ENCODE data around the gene DUS3L. TPM values are rescaled to one million over a fixed set of nuclear protein-coding genes. Genes with fewer than 3 reads are reported as not detected.

The DUS3L gene
- total and polyA plus RNA-seq, 7 experiments from 2014 or later: 33.1 to 179 (median 77.7) TPM

DNA sequence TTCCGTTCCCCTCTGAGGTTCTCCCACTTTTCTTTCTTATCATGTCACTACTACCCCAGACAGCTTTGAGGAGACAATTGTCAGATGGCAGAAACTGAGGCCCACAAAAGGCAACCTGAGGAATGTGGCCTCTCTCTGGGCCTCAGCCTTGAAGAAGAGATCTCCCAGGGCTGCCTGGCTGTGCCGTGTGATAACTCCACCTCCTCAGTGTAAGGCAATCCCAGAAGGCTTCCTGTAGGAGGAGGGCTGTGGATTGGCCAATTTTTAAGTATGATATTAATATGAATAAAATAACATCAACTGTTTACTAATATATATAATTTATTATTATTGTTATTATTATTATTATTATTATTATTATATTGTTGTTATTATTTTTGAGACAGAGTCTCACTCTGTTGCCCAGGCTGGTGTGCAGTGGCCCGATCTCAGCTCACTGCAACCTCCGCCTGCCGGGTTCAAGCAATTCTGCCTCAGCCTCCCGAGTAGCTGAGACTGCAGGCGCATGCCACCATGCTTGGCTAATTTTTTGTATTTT, 4.5 kb upstream of the DUS3L start:
- peaks cover 0 to 2% of the 10 kb centered on the region in 2 donors for H3K27me3 ChIP-seq (ENCODE audit: control insufficient read depth in 2 of 2, insufficient read depth in 2 of 2, low read length in 2 of 2)
- no peak for ATAC-seq
- Mint-ChIP-seq H3K9me3 (peaks cover 0 to 7% (median 0%) of the 10 kb centered on the region in 11 donors), H3K4me1 (peaks cover 1 to 13% (median 7%) of the 10 kb centered on the region in 7 donors), H3K27ac (no peak overlapping the region), H3K36me3 (peaks cover under 1 to 3% (median 1%) of the 10 kb centered on the region in 5 donors), H3K27me3 (peaks cover 4 to 11% (median 10%) of the 10 kb centered on the region in 5 donors), H3K4me3 (no peak overlapping the region)
- CTCF ChIA-PET: interaction anchor here (1.7 kb wide), 1 partner anchor 8 kb away, joined by 4 read pairs; no protein-coding TSS in a partner anchor
- DNase-seq: no peak
- peaks cover 0 to 4% (median 0%) of the 10 kb centered on the region in 3 experiments for H3K36me3 ChIP-seq (ENCODE audit: control insufficient read depth in 2 of 3, insufficient read depth in 3 of 3, low read length in 3 of 3)
- intact Hi-C loops (cut with micrococcal nuclease): no loop called here
- no peaks in the 10 kb centered on the region for H3K9me3 ChIP-seq (ENCODE audit: control insufficient read depth in 2 of 3, low read length in 3 of 3)
- POLR2A ChIA-PET: interaction anchor here (1.2 kb wide), 1 partner anchor 75 kb away, joined by 3 read pairs; the partner anchor contains the start of gene CATSPERD
- H3K4me3 ChIP-seq (ENCODE audit: low read length): no peak overlapping the region
- H3K4me1 ChIP-seq (ENCODE audit: control insufficient read depth in 2 of 2, insufficient read depth in 2 of 2, low read length in 2 of 2): peaks cover 0 to 6% of the 10 kb centered on the region in 2 donors
- no peak overlapping the region for H3K27ac ChIP-seq (ENCODE audit: low read depth, low read length)

DNA sequence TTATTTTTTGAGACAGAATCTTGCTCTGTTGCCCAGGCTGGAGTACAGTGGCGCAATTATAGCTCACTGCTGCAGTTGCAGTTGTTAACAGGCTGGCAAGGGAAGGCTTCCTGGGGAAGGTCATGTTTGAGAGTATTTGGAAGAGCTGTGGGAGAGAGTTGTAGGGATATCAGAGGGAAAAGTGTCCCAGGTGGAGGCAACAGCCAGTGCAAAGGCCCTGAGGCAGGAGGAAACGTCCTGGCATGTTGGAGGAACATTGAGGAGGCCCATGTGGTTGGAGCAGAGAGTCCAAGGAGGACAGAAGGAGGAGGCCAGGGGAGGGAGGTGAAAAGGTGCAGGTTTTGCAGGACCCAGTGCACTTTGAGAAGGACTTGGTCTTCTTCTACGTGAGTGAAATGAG, 2.2 kb upstream of the DUS3L start:
- no peaks in the 10 kb centered on the region for H3K27me3 ChIP-seq (ENCODE audit: control insufficient read depth in 2 of 2, insufficient read depth in 2 of 2, low read length in 2 of 2)
- H3K4me3 ChIP-seq (ENCODE audit: low read length): no peak overlapping the region
- peaks cover 4 to 21% (median 19%) of the 10 kb centered on the region in 3 experiments for H3K36me3 ChIP-seq (ENCODE audit: control insufficient read depth in 2 of 3, insufficient read depth in 3 of 3, low read length in 3 of 3)
- CTCF ChIA-PET: interaction anchor here (0.7 kb wide), 1 partner anchor 552 kb away, joined by 3 read pairs; no protein-coding TSS in a partner anchor
- POLR2A ChIA-PET: interaction anchor here (1.4 kb wide), 1 partner anchor 12 kb away, joined by 3 read pairs; no protein-coding TSS in a partner anchor
- DNase-seq (no peak), ATAC-seq (no peak)
- H3K27ac Mint-ChIP-seq: peak overlapping the region in 5 of 9 donors; percentile 14 to 81 (median 33)
- peaks cover 8 to 12% of the 10 kb centered on the region in 2 donors for H3K4me1 ChIP-seq (ENCODE audit: control insufficient read depth in 2 of 2, insufficient read depth in 2 of 2, low read length in 2 of 2)
- H3K36me3 Mint-ChIP-seq: peaks cover 5 to 11% (median 8%) of the 10 kb centered on the region in 5 donors
- no peaks in the 10 kb centered on the region for H3K9me3 ChIP-seq (ENCODE audit: control insufficient read depth in 2 of 3, low read length in 3 of 3)
- peaks cover 6 to 21% (median 15%) of the 10 kb centered on the region in 7 donors for H3K4me1 Mint-ChIP-seq
- intact Hi-C loops (cut with micrococcal nuclease): loop anchor here in 1 of 2 donors (5.0 kb wide), 1 partner anchor 184 kb away; the partner anchor contains the start of gene RANBP3
- H3K4me3 Mint-ChIP-seq: no peak overlapping the region
- H3K27me3 Mint-ChIP-seq: no peaks in the 10 kb centered on the region
- H3K9me3 Mint-ChIP-seq: peaks cover 0 to 9% (median 0%) of the 10 kb centered on the region in 11 donors
- no peak overlapping the region for H3K27ac ChIP-seq (ENCODE audit: low read depth, low read length)

- ChIA-PET POLR2A (interaction anchor here (0.7 to 2.9 kb wide), 3 partner anchors 12 to 633 kb away, joined by 5 to 26 read pairs (median 14); no protein-coding TSS in a partner anchor), CTCF (no interaction called here)
- H3K4me1 ChIP-seq (ENCODE audit: control insufficient read depth in 2 of 2, insufficient read depth in 2 of 2, low read length in 2 of 2): peaks cover 8 to 12% of the 10 kb centered on the region in 2 donors
- Mint-ChIP-seq H3K27ac (peak overlapping the region in 5 of 9 donors; percentile 5 to 84 (median 15)), H3K9me3 (peaks cover 0 to 9% (median 0%) of the 10 kb centered on the region in 11 donors), H3K4me3 (peak overlapping the region in 1 of 10 donors; percentile 27), H3K36me3 (peaks cover 5 to 13% (median 9%) of the 10 kb centered on the region in 5 donors), H3K4me1 (peaks cover 6 to 22% (median 15%) of the 10 kb centered on the region in 7 donors), H3K27me3 (no peaks in the 10 kb centered on the region)
- no peak for ATAC-seq
- no peak for DNase-seq
- intact Hi-C loops (cut with micrococcal nuclease): loop anchor here in 1 of 2 donors (5.0 kb wide), 1 partner anchor 185 kb away; the partner anchor contains the start of gene RANBP3
- no peaks in the 10 kb centered on the region for H3K9me3 ChIP-seq (ENCODE audit: control insufficient read depth in 2 of 3, low read length in 3 of 3)
- H3K27me3 ChIP-seq (ENCODE audit: control insufficient read depth in 2 of 2, insufficient read depth in 2 of 2, low read length in 2 of 2): no peaks in the 10 kb centered on the region
- H3K36me3 ChIP-seq (ENCODE audit: control insufficient read depth in 2 of 3, insufficient read depth in 3 of 3, low read length in 3 of 3): peaks cover 4 to 31% (median 23%) of the 10 kb centered on the region in 3 experiments
- H3K4me3 ChIP-seq (ENCODE audit: low read length): no peak overlapping the region
- no peak overlapping the region for H3K27ac ChIP-seq (ENCODE audit: low read depth, low read length)
These were observed 1.3 kb upstream of the DUS3L start for GRCh38 chr19:5792224-5792623.

GRCh38 chr19:5789886-5790558, 941 bp downstream of the DUS3L start:
- Histone ChIP-seq H3K4me1 (ENCODE audit: control insufficient read depth in 2 of 2, insufficient read depth in 2 of 2, low read length in 2 of 2) (peaks cover 8 to 12% of the 10 kb centered on the region in 2 donors), H3K9me3 (ENCODE audit: control insufficient read depth in 2 of 3, low read length in 3 of 3) (no peaks in the 10 kb centered on the region), H3K27me3 (ENCODE audit: control insufficient read depth in 2 of 2, insufficient read depth in 2 of 2, low read length in 2 of 2) (no peaks in the 10 kb centered on the region), H3K4me3 (ENCODE audit: low read length) (peak overlapping the region; percentile 95), H3K27ac (ENCODE audit: low read depth, low read length) (peak overlapping the region; percentile 91), H3K36me3 (ENCODE audit: control insufficient read depth in 2 of 3, insufficient read depth in 3 of 3, low read length in 3 of 3) (peaks cover 4 to 53% (median 33%) of the 10 kb centered on the region in 3 experiments)
- DNase-seq (no peak), ATAC-seq (no peak)
- Mint-ChIP-seq H3K9me3 (peaks cover 0 to 9% (median 0%) of the 10 kb centered on the region in 11 donors), H3K27me3 (no peaks in the 10 kb centered on the region), H3K36me3 (peaks cover 5 to 22% (median 13%) of the 10 kb centered on the region in 5 donors), H3K4me1 (peaks cover 6 to 22% (median 15%) of the 10 kb centered on the region in 7 donors), H3K4me3 (peak overlapping the region; percentile 94 to 100 (median 100)), H3K27ac (peak overlapping the region; percentile 99 to 100 (median 100))
- CTCF ChIA-PET: interaction anchor here (0.5 to 1.4 kb wide), 2 partner anchors 69 to 1596 kb away, joined by 3 read pairs; no protein-coding TSS in a partner anchor
- POLR2A ChIA-PET: interaction anchor here (1.0 to 2.9 kb wide), 8 partner anchors 11 to 188 kb away, joined by 3 to 26 read pairs (median 6); partner anchors contain the start of genes CATSPERD, LONP1, NDUFA11 and RANBP3
- intact Hi-C loops (cut with micrococcal nuclease): loop anchor here (1.0 to 5.0 kb wide), 11 partner anchors 15 to 999 kb away; partner anchors contain the start of genes MICOS13 (in 2 of the 2), RANBP3 (in 2 of the 2), RPL36 (in 2 of the 2) and VMAC (in 2 of the 2)

GRCh38 chr19:5789351-5789761, 1.6 kb downstream of the DUS3L start:
- peaks cover 8 to 12% of the 10 kb centered on the region in 2 donors for H3K4me1 ChIP-seq (ENCODE audit: control insufficient read depth in 2 of 2, insufficient read depth in 2 of 2, low read length in 2 of 2)
- no peak overlapping the region for H3K4me3 ChIP-seq (ENCODE audit: low read length)
- POLR2A ChIA-PET: interaction anchor here (0.6 to 2.9 kb wide), 5 partner anchors 14 to 115 kb away, joined by 3 to 26 read pairs (median 11); partner anchors contain the start of genes CATSPERD, LONP1 and NDUFA11
- no peaks in the 10 kb centered on the region for H3K9me3 ChIP-seq (ENCODE audit: control insufficient read depth in 2 of 3, low read length in 3 of 3)
- H3K36me3 Mint-ChIP-seq: peaks cover 5 to 22% (median 13%) of the 10 kb centered on the region in 5 donors
- intact Hi-C loops (cut with micrococcal nuclease): no loop called here
- no peaks in the 10 kb centered on the region for H3K27me3 ChIP-seq (ENCODE audit: control insufficient read depth in 2 of 2, insufficient read depth in 2 of 2, low read length in 2 of 2)
- H3K9me3 Mint-ChIP-seq: peaks cover 0 to 9% (median 0%) of the 10 kb centered on the region in 11 donors
- no peak for DNase-seq
- peak overlapping the region in 5 of 10 donors; percentile 25 to 98 (median 94) for H3K4me3 Mint-ChIP-seq
- no peak overlapping the region for H3K27ac Mint-ChIP-seq
- H3K4me1 Mint-ChIP-seq: peaks cover 6 to 22% (median 15%) of the 10 kb centered on the region in 7 donors
- CTCF ChIA-PET: interaction anchor here (1.4 kb wide), 1 partner anchor 68 kb away, joined by 3 read pairs; no protein-coding TSS in a partner anchor
- no peak for ATAC-seq
- H3K27me3 Mint-ChIP-seq: no peaks in the 10 kb centered on the region
- peaks cover 4 to 59% (median 33%) of the 10 kb centered on the region in 3 experiments for H3K36me3 ChIP-seq (ENCODE audit: control insufficient read depth in 2 of 3, insufficient read depth in 3 of 3, low read length in 3 of 3)
- no peak overlapping the region for H3K27ac ChIP-seq (ENCODE audit: low read depth, low read length)

GRCh38 chr19:5788422-5788821, 2.5 kb downstream of the DUS3L start:
- Mint-ChIP-seq H3K9me3 (peaks cover 0 to 9% (median 0%) of the 10 kb centered on the region in 11 donors), H3K4me1 (peaks cover 6 to 22% (median 14%) of the 10 kb centered on the region in 7 donors), H3K27me3 (no peaks in the 10 kb centered on the region), H3K36me3 (peaks cover 5 to 22% (median 13%) of the 10 kb centered on the region in 5 donors), H3K4me3 (peak overlapping the region in 3 of 10 donors; percentile 37 to 63 (median 48)), H3K27ac (peak overlapping the region in 3 of 9 donors; percentile 29 to 43 (median 33))
- ATAC-seq: no peak
- POLR2A ChIA-PET: interaction anchor here (0.7 to 1.8 kb wide), 4 partner anchors 40 to 116 kb away, joined by 3 to 6 read pairs (median 4); partner anchors contain the start of genes CATSPERD and NDUFA11
- no peak overlapping the region for H3K27ac ChIP-seq (ENCODE audit: low read depth, low read length)
- CTCF ChIA-PET: no interaction called here
- intact Hi-C loops (cut with micrococcal nuclease): no loop called here
- no peak for DNase-seq
- H3K4me3 ChIP-seq (ENCODE audit: low read length): no peak overlapping the region
- H3K27me3 ChIP-seq (ENCODE audit: control insufficient read depth in 2 of 2, insufficient read depth in 2 of 2, low read length in 2 of 2): no peaks in the 10 kb centered on the region
- H3K9me3 ChIP-seq (ENCODE audit: control insufficient read depth in 2 of 3, low read length in 3 of 3): no peaks in the 10 kb centered on the region
- H3K4me1 ChIP-seq (ENCODE audit: control insufficient read depth in 2 of 2, insufficient read depth in 2 of 2, low read length in 2 of 2): peaks cover 8 to 12% of the 10 kb centered on the region in 2 donors
- H3K36me3 ChIP-seq (ENCODE audit: control insufficient read depth in 2 of 3, insufficient read depth in 3 of 3, low read length in 3 of 3): peaks cover 4 to 66% (median 33%) of the 10 kb centered on the region in 3 experiments

Data from naive thymus-derived CD4-positive, alpha-beta T cell (primary cell).